GM23248 (cell line): ENCODE results near the gene P2RY12. TPM values are rescaled to one million over a fixed set of nuclear protein-coding genes. Genes with fewer than 3 reads are reported as not detected.

Experiments
- DNase-seq: peaks from one replicate; pipeline ENCODE4 v3.0.0-alpha.2; 2015
- H2AFZ ChIP-seq: fragments of 200-600 bp; sonication (generic); 2 replicates; pipeline ENCODE4 v1.6.1; 2016; ENCODE audit warnings: antibody characterized with exemption
- H3F3A ChIP-seq: fragments of 200-600 bp; sonication (generic); 2 replicates; pipeline ENCODE4 v1.6.1; 2016; ENCODE audit warnings: mild to moderate bottlenecking, antibody characterized with exemption, mixed run types; ENCODE audit not compliant: insufficient read depth
- H3K27ac ChIP-seq: fragments of 200-600 bp; sonication (generic); 2 replicates; pipeline ENCODE4 v1.5.1; 2016; ENCODE audit warnings: mild to moderate bottlenecking
- H3K27me3 ChIP-seq: fragments of 200-600 bp; sonication (generic); replicated peaks from 2 replicates; pipeline ENCODE4 v1.6.1; 2016; ENCODE audit warnings: mild to moderate bottlenecking; ENCODE audit not compliant: insufficient read depth
- H3K36me3 ChIP-seq: fragments of 200-600 bp; sonication (generic); 2 replicates; pipeline ENCODE4 v1.6.1; 2016; ENCODE audit warnings: low read depth, mild to moderate bottlenecking
- H3K4me1 ChIP-seq: fragments of 200-600 bp; sonication (generic); 2 replicates; pipeline ENCODE4 v1.6.1; 2016; ENCODE audit warnings: mild to moderate bottlenecking; ENCODE audit not compliant: insufficient read depth
- H3K4me2 ChIP-seq: fragments of 200-600 bp; sonication (generic); one replicate; pipeline ENCODE4 v1.6.1; 2016; ENCODE audit warnings: mild to moderate bottlenecking; ENCODE audit not compliant: unreplicated experiment
- H3K4me3 ChIP-seq: fragments of 200-600 bp; sonication (generic); 2 replicates; pipeline ENCODE4 v1.5.1; 2016; ENCODE audit warnings: mild to moderate bottlenecking
- H3K79me2 ChIP-seq: fragments of 200-600 bp; sonication (generic); 2 replicates; pipeline ENCODE4 v1.6.1; 2016; ENCODE audit warnings: mild to moderate bottlenecking; ENCODE audit not compliant: insufficient read depth
- H3K9ac ChIP-seq: fragments of 200-600 bp; sonication (generic); 2 replicates; pipeline ENCODE4 v1.6.1; 2016; ENCODE audit warnings: mild to moderate bottlenecking
- H3K9me2 ChIP-seq: fragments of 200-600 bp; sonication (generic); 2 replicates; pipeline ENCODE4 v1.6.1; 2016; ENCODE audit warnings: mixed run types, mild to moderate bottlenecking, moderate library complexity; ENCODE audit not compliant: insufficient read depth
- H3K9me3 ChIP-seq: fragments of 200-600 bp; sonication (generic); one replicate; pipeline ENCODE4 v1.6.1; 2017; ENCODE audit warnings: low read depth
- H4K20me1 ChIP-seq: fragments of 200-600 bp; sonication (generic); 2 replicates; pipeline ENCODE4 v1.6.0; 2016; ENCODE audit not compliant: insufficient read depth
- EZH2 ChIP-seq: fragments of 200-600 bp; sonication (generic); IDR thresholded peaks from 2 replicates; pipeline ENCODE4 v1.6.1; 2018; ENCODE audit warnings: antibody characterized with exemption, mild to moderate bottlenecking; ENCODE audit not compliant: insufficient read depth, poor library complexity, severe bottlenecking
- EZH2phosphoT487 ChIP-seq: fragments of 200-600 bp; sonication (generic); IDR thresholded peaks from 2 replicates; pipeline ENCODE4 v1.6.1; 2018; ENCODE audit warnings: antibody characterized with exemption, moderate library complexity, mild to moderate bottlenecking, low read depth; ENCODE audit not compliant: insufficient read depth
- WGBS, 2 experiments: methylation state at CpG; one replicate each; pipeline ENCODE4 v1.1.6; 2015 to 2017; ENCODE audit warnings: low lambda C conversion rate in 2 of 2, low coverage in 1 of 2; ENCODE audit errors: missing lambda C conversion rate in 2 of 2; 5-methylcytosine and 5-hydroxymethylcytosine counted together
- in situ Hi-C: fragments of 300-500 bp; cut with MboI; formaldehyde crosslinking; loops from 2 replicates; pipeline ENCODE4 v1.15.0; 2020
- polyA plus RNA-seq: library from polyadenylated mRNA; unstranded; fragments of >200 nt; fragmentation: Nextera tagmentation; extraction: Ambion mirVana; gene quantifications from 2 replicates; pipeline ENCODE4 v1.2.1, GENCODE V29; 2016
- total RNA-seq: library from RNA; depleted of rRNA; stranded (reverse); fragments of >200 nt; shearing (Covaris generic); gene quantifications from 2 replicates; pipeline ENCODE4 v1.2.3, GENCODE V29; 2014

P2RY12 gene
- total and polyA plus RNA-seq, 2 experiments from 2014 or later = not detected

- Histone ChIP-seq H3K27ac (peak overlapping the region; percentile 78), H3F3A (peaks cover 21% of the 10 kb centered on the region), H3K4me3 (peak overlapping the region; percentile 29; the same call in 1 of the 2 replicates), H4K20me1 (no peaks in the 10 kb centered on the region), H3K9me2 (no peaks in the 10 kb centered on the region), H3K79me2 (no peaks in the 10 kb centered on the region), H3K9me3 (no peaks in the 10 kb centered on the region), H3K27me3 (no peaks in the 10 kb centered on the region), H3K9ac (peak overlapping the region; percentile 44), H2AFZ (peak overlapping the region; percentile 53), H3K36me3 (no peaks in the 10 kb centered on the region), H3K4me1 (peaks cover 23% of the 10 kb centered on the region), H3K4me2 (peak overlapping the region; percentile 56)
- DNase-seq = peak; percentile 45
- in situ Hi-C loops = no loop called here
- no peak for TF ChIP-seq EZH2phosphoT487
These were observed 13.0 kb downstream of the P2RY12 start for GRCh38 chr3:151371526-151371925.

- 0 out of 2 replicates have a peak overlapping the region, but pooled peaks have one; percentile 8 for H2AFZ ChIP-seq
- peak; percentile 18 for DNase-seq
- no peaks in the 10 kb centered on the region for H4K20me1 ChIP-seq
- no peaks in the 10 kb centered on the region for H3K27me3 ChIP-seq
- peaks cover 27% of the 10 kb centered on the region for H3K4me1 ChIP-seq
- no peak overlapping the region for H3K9ac ChIP-seq
- H3F3A ChIP-seq = peaks cover 20% of the 10 kb centered on the region
- H3K27ac ChIP-seq = no peak overlapping the region
- H3K9me3 ChIP-seq = no peaks in the 10 kb centered on the region
- no peaks in the 10 kb centered on the region for H3K79me2 ChIP-seq
- no peak for TF ChIP-seq EZH2
- TF ChIP-seq EZH2phosphoT487 = no peak
- no peak overlapping the region for H3K4me2 ChIP-seq
- 91 to 95% methylated on average over 5 of the region's 5 CpGs for WGBS, 2 experiments
- H3K9me2 ChIP-seq = no peaks in the 10 kb centered on the region
- in situ Hi-C loops = no loop called here
- H3K36me3 ChIP-seq = no peaks in the 10 kb centered on the region
- no peak overlapping the region for H3K4me3 ChIP-seq
These were observed 17.1 kb downstream of the P2RY12 start for GRCh38 chr3:151367448-151367847.

- H3K36me3 ChIP-seq = no peaks in the 10 kb centered on the region
- no peaks in the 10 kb centered on the region for H3K9me2 ChIP-seq
- no peak overlapping the region for H3K4me3 ChIP-seq
- H3K79me2 ChIP-seq = no peaks in the 10 kb centered on the region
- H4K20me1 ChIP-seq = no peaks in the 10 kb centered on the region
- no peak overlapping the region for H3K9ac ChIP-seq
- H3K27me3 ChIP-seq = no peaks in the 10 kb centered on the region
- TF ChIP-seq EZH2 (no peak), EZH2phosphoT487 (no peak)
- H3K4me1 ChIP-seq = peaks cover 27% of the 10 kb centered on the region
- WGBS, 2 experiments = 75 to 80% methylated on average over 3 of the region's 3 CpGs
- H3F3A ChIP-seq = peaks cover 20% of the 10 kb centered on the region; the same call in 1 of the 2 replicates
- H2AFZ ChIP-seq = 0 out of 2 replicates have a peak overlapping the region, but pooled peaks have one; percentile 8
- H3K27ac ChIP-seq = no peak overlapping the region
- in situ Hi-C loops = no loop called here
- no peak for DNase-seq
- no peaks in the 10 kb centered on the region for H3K9me3 ChIP-seq
- H3K4me2 ChIP-seq = no peak overlapping the region
These were observed 17.6 kb downstream of the P2RY12 start for GRCh38 chr3:151366993-151367392.

GRCh38 chr3:151362751-151363174 lies 21.8 kb downstream of the P2RY12 start:
- Histone ChIP-seq H4K20me1 (no peaks in the 10 kb centered on the region), H3K27me3 (no peaks in the 10 kb centered on the region), H3K79me2 (no peaks in the 10 kb centered on the region), H3K9ac (no peak overlapping the region), H3F3A (peaks cover 13% of the 10 kb centered on the region; the same call in 1 of the 2 replicates), H3K36me3 (no peaks in the 10 kb centered on the region), H3K4me2 (peak overlapping the region; percentile 22), H2AFZ (peak overlapping the region; percentile 40; the same call in 1 of the 2 replicates), H3K9me3 (no peaks in the 10 kb centered on the region), H3K4me1 (peaks cover 18% of the 10 kb centered on the region), H3K27ac (no peak overlapping the region), H3K4me3 (no peak overlapping the region), H3K9me2 (no peaks in the 10 kb centered on the region)
- in situ Hi-C loops = no loop called here
- 58 to 64% methylated on average over 3 of the region's 3 CpGs for WGBS, 2 experiments
- peak; percentile 35 for DNase-seq
- TF ChIP-seq EZH2 = no peak
- no peak for TF ChIP-seq EZH2phosphoT487

- no peaks in the 10 kb centered on the region for H3K9me3 ChIP-seq
- no peak for DNase-seq
- no peak overlapping the region for H3K9ac ChIP-seq
- H3K4me3 ChIP-seq = no peak overlapping the region
- no peaks in the 10 kb centered on the region for H3K27me3 ChIP-seq
- no peak for TF ChIP-seq EZH2phosphoT487
- no peak for TF ChIP-seq EZH2
- no peak overlapping the region for H3K27ac ChIP-seq
- 94 to 95% methylated on average over 2 of the region's 2 CpGs for WGBS, 2 experiments
- H3K9me2 ChIP-seq = no peaks in the 10 kb centered on the region
- H3K79me2 ChIP-seq = no peaks in the 10 kb centered on the region
- no peak overlapping the region for H3K4me2 ChIP-seq
- H3K36me3 ChIP-seq = no peaks in the 10 kb centered on the region
- in situ Hi-C loops = no loop called here
- H2AFZ ChIP-seq = peak overlapping the region; percentile 33; the same call in 1 of the 2 replicates
- H4K20me1 ChIP-seq = no peaks in the 10 kb centered on the region
- peaks cover 8% of the 10 kb centered on the region for H3K4me1 ChIP-seq
- peaks cover 4% of the 10 kb centered on the region; the same call in 1 of the 2 replicates for H3F3A ChIP-seq
These were observed 27.1 kb downstream of the P2RY12 start for GRCh38 chr3:151357463-151357850.
